GM18519 (cell line): ENCODE measurements around the gene GRIK2.
"Not testable (repeated sequence)": the region's sequence is repeated elsewhere in the genome, so short reads cannot be mapped to it uniquely, and the experiment has no call there.

Source experiments
- ATAC-seq: cut with Tn5 transposase; IDR thresholded peaks from one replicate; pipeline ENCODE4 v1.9.1; 2021; ENCODE audit warnings: mild to moderate bottlenecking, moderate library complexity; ENCODE audit not compliant: unreplicated experiment, low FRiP score

Gene GRIK2

GRCh38 chr6:102085257-102085656 lies 691.7 kb downstream of the GRIK2 start:
- ATAC-seq = no peak

- not testable (repeated sequence) for ATAC-seq
Observed at GRCh38 chr6:102088160-102088559, 694.7 kb downstream of the GRIK2 start.

- no peak for ATAC-seq
Observed at GRCh38 chr6:102114402-102114801, 720.9 kb downstream of the GRIK2 start.

GRCh38 chr6:102115911-102116310 lies 722.4 kb downstream of the GRIK2 start:
- no peak for ATAC-seq

- ATAC-seq = no peak
Observed at GRCh38 chr6:102118034-102118433, 724.5 kb downstream of the GRIK2 start.
